MM.1S (cell line): Measurements from ENCODE around the gene FNTB.

ENCODE experiments used
- EZH2 ChIP-seq: fragments of 300-600 bp; sonication (generic); optimal IDR thresholded peaks from 2 replicates; pipeline ENCODE3; 2017; ENCODE audit warnings: low read depth, mild to moderate bottlenecking, antibody characterized with exemption, low read length, mixed read lengths
- EZH2phosphoT487 ChIP-seq: fragments of 300-600 bp; sonication (generic); IDR thresholded peaks from 2 replicates; pipeline ENCODE4 v1.6.1; 2018; ENCODE audit warnings: antibody characterized with exemption, low read length
- TF ChIP-seq, protein P1 (sequence below): fragments of 300-600 bp; sonication (generic); IDR thresholded peaks from 2 replicates; pipeline ENCODE4 v1.5.1; 2016; ENCODE audit warnings: antibody characterized with exemption, low read length, mixed read lengths

- TF ChIP-seq EZH2 (no peak), EZH2phosphoT487 (no peak)
- TF ChIP-seq, protein P1, sequence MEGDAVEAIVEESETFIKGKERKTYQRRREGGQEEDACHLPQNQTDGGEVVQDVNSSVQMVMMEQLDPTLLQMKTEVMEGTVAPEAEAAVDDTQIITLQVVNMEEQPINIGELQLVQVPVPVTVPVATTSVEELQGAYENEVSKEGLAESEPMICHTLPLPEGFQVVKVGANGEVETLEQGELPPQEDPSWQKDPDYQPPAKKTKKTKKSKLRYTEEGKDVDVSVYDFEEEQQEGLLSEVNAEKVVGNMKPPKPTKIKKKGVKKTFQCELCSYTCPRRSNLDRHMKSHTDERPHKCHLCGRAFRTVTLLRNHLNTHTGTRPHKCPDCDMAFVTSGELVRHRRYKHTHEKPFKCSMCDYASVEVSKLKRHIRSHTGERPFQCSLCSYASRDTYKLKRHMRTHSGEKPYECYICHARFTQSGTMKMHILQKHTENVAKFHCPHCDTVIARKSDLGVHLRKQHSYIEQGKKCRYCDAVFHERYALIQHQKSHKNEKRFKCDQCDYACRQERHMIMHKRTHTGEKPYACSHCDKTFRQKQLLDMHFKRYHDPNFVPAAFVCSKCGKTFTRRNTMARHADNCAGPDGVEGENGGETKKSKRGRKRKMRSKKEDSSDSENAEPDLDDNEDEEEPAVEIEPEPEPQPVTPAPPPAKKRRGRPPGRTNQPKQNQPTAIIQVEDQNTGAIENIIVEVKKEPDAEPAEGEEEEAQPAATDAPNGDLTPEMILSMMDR, result no peak
Measured at GRCh38 chr14:65103150-65103760, 116.6 kb downstream of the FNTB start.
